Endothelial cell of umbilical vein (primary cell): ENCODE results near the gene TCHP. TPM values are rescaled to one million over a fixed set of nuclear protein-coding genes. Genes with fewer than 3 reads are reported as not detected.

ENCODE experiments used
- BruUV-seq: library from RNA; stranded (reverse); fragments of 400-500 nt; replicated peaks from 2 replicates; lab custom pipeline; 2021; lab: Mats Ljungman, UMichigan
- CTCF ChIA-PET: fragments of 300-600, 350-600 bp; sonication (Branson Sonifier 250); formaldehyde crosslinking; loops from one replicate; lab custom pipeline; 2021; ENCODE audit warnings: antibody characterized with exemption, inconsistent platforms; lab: Charles Lee
- POLR2A ChIA-PET: fragments of 300-600, 350-600 bp; sonication (Branson Sonifier 250); formaldehyde crosslinking; loops from one replicate; lab custom pipeline; 2021; ENCODE audit warnings: antibody characterized with exemption, inconsistent platforms; lab: Charles Lee
- DNase-seq: peaks from one replicate; pipeline ENCODE4 v3.0.0-alpha.2; 2011; ENCODE audit warnings: low read depth, low spot score
- FAIRE-seq: peaks from 2 replicates; lab custom pipeline; 2011; peaks lifted over from hg19 to GRCh38; lab: Jason Lieb, UNC
- H2AFZ ChIP-seq: 2 replicates; pipeline ENCODE4 v1.6.0; 2012; ENCODE audit warnings: low read depth, low read length, control low read depth, inconsistent platforms
- H3K27ac ChIP-seq: 2 replicates; pipeline ENCODE4 v1.5.1; 2011; ENCODE audit warnings: low read depth, mild to moderate bottlenecking, control low read depth, low read length, moderate library complexity; ENCODE audit not compliant: insufficient read depth
- H3K27me3 ChIP-seq, 2 experiments: 2 replicates each; pipeline versions ENCODE4 v1.6.0 to v1.6.1; 2011; ENCODE audit warnings: low read length in 2 of 2, mixed read lengths in 1 of 2; ENCODE audit not compliant: control insufficient read depth in 2 of 2, insufficient read depth in 2 of 2
- H3K36me3 ChIP-seq, 2 experiments: 2 replicates in 1 of 2; 3 replicates in 1 of 2; pipeline ENCODE4 v1.5.1; 2011; ENCODE audit warnings: low read length in 2 of 2, mild to moderate bottlenecking in 1 of 2, moderate library complexity in 1 of 2; ENCODE audit not compliant: control insufficient read depth in 2 of 2, insufficient read depth in 2 of 2; ENCODE audit errors: extremely low read depth in 1 of 2
- H3K4me1 ChIP-seq: 3 replicates; pipeline ENCODE4 v1.5.1; 2011; ENCODE audit warnings: mild to moderate bottlenecking, low read length; ENCODE audit not compliant: control insufficient read depth, insufficient read depth; ENCODE audit errors: extremely low read depth
- H3K4me2 ChIP-seq: 2 replicates; pipeline ENCODE4 v1.6.1; 2011; ENCODE audit warnings: low read length, control low read depth, mixed read lengths; ENCODE audit not compliant: insufficient read depth
- H3K4me3 ChIP-seq, 3 experiments: fragments of 200-600 bp in 1 of 3; sonication (generic), shearing (Covaris generic) in 1 of 3; replicated peaks in 1 of 3; 2 replicates each; pipeline ENCODE4 v1.5.1; 2011 to 2016; ENCODE audit warnings: control low read depth in 3 of 3, low read length in 3 of 3, mild to moderate bottlenecking in 2 of 3, inconsistent platforms in 1 of 3, low read depth in 1 of 3, moderate library complexity in 1 of 3; ENCODE audit not compliant: insufficient read depth in 1 of 3
- H3K79me2 ChIP-seq: 2 replicates; pipeline ENCODE4 v1.6.0; 2012; ENCODE audit warnings: low read length, inconsistent platforms; ENCODE audit not compliant: control insufficient read depth, insufficient read depth
- H3K9ac ChIP-seq: replicated peaks from 2 replicates; pipeline ENCODE3; 2011; ENCODE audit warnings: low read length, control low read depth; ENCODE audit not compliant: insufficient read depth; ENCODE audit errors: extremely low read depth
- H3K9me1 ChIP-seq: replicated peaks from 3 replicates; pipeline ENCODE4 v1.6.0; 2011; ENCODE audit warnings: mild to moderate bottlenecking, low read length; ENCODE audit not compliant: control insufficient read depth, insufficient read depth; ENCODE audit errors: extremely low read depth
- H3K9me3 ChIP-seq: replicated peaks from 2 replicates; pipeline ENCODE4 v1.5.1; 2012; ENCODE audit warnings: low read length, inconsistent platforms; ENCODE audit not compliant: control insufficient read depth, insufficient read depth
- H4K20me1 ChIP-seq: replicated peaks from 2 replicates; pipeline ENCODE3; 2011; ENCODE audit warnings: mild to moderate bottlenecking, low read length; ENCODE audit not compliant: control insufficient read depth, insufficient read depth; ENCODE audit errors: extremely low read depth
- CTCF ChIP-seq, 2 donors: IDR thresholded peaks; 1 replicate in 1 of 2; 2 replicates in 1 of 2; pipeline ENCODE4 v1.5.1; 2011; ENCODE audit warnings: low read length in 2 of 2, mild to moderate bottlenecking in 2 of 2, moderate library complexity in 2 of 2, control low read depth in 1 of 2, inconsistent platforms in 1 of 2, low read depth in 1 of 2; ENCODE audit not compliant: insufficient read depth in 1 of 2; ENCODE audit errors: extremely low read depth in 1 of 2
- EZH2 ChIP-seq: IDR thresholded peaks from 2 replicates; pipeline ENCODE4 v1.6.1; 2012; ENCODE audit warnings: borderline replicate concordance, low read depth, mild to moderate bottlenecking, moderate library complexity, low read length, inconsistent platforms; ENCODE audit not compliant: severe bottlenecking
- FOS ChIP-seq: IDR thresholded peaks from 2 replicates; pipeline ENCODE4 v1.6.1; 2011; ENCODE audit warnings: mild to moderate bottlenecking, low read length, moderate library complexity, borderline replicate concordance; ENCODE audit not compliant: insufficient read depth
- GATA2 ChIP-seq: IDR thresholded peaks from 2 replicates; pipeline ENCODE4 v1.7.0; 2011; ENCODE audit warnings: low read depth, mild to moderate bottlenecking, moderate library complexity, mixed read lengths, low read length; ENCODE audit not compliant: insufficient read length, insufficient read depth
- JUN ChIP-seq: IDR thresholded peaks from 2 replicates; pipeline ENCODE4 v1.6.1; 2011; ENCODE audit warnings: borderline replicate concordance, low read depth; ENCODE audit not compliant: insufficient read length, insufficient read depth
- MAX ChIP-seq: IDR thresholded peaks from 2 replicates; pipeline ENCODE4 v1.6.1; 2011; ENCODE audit not compliant: insufficient read depth, insufficient read length
- MYC ChIP-seq: IDR thresholded peaks from one replicate; pipeline ENCODE4 v1.6.1; 2011; ENCODE audit warnings: mild to moderate bottlenecking, low read depth, low read length
- POLR2A ChIP-seq: IDR thresholded peaks from 2 replicates; pipeline ENCODE4 v1.6.1; 2012; ENCODE audit warnings: low read depth, mild to moderate bottlenecking, control low read depth, low read length
- POLR2AphosphoS5 ChIP-seq: IDR thresholded peaks from 2 replicates; pipeline ENCODE4 v1.6.1; 2012; ENCODE audit warnings: low read depth, mild to moderate bottlenecking, control low read depth, low read length, moderate library complexity; ENCODE audit not compliant: insufficient read depth
- dilution Hi-C: fragments of 300-500 bp; cut with MboI; formaldehyde crosslinking; loops from one replicate; pipeline ENCODE4 v1.15.0; 2019; ENCODE audit warnings: low sequenced_read_pairs; ENCODE audit not compliant: extremely low pct_ligation_motif_present
- intact Hi-C: fragments of 100-400 bp; cut with micrococcal nuclease; formaldehyde crosslinking; loops from one replicate; pipeline ENCODE4 v1.10.0; 2022
- polyA plus RNA-seq, 4 experiments: library from polyadenylated mRNA; depleted of rRNA in 3 of 4; stranded (reverse) in 3 of 4; unstranded in 1 of 4; fragments of >200 nt; gene quantifications; 2 replicates each; pipeline versions ENCODE4 v1.2.1 to v1.2.3, GENCODE V29; 2011 to 2012; ENCODE audit warnings: missing spikeins in 1 of 4
- total RNA-seq: library from RNA; stranded (reverse); gene quantifications from 2 replicates; pipeline ENCODE4 v1.2.3, GENCODE V29; 2021

Gene TCHP
- total and polyA plus RNA-seq, 2 donors (not counting 3 experiments of a cell fraction or from before 2014, with no cell fraction given): 12.9 to 24.3 TPM

GRCh38 chr12:109892165-109892715 is 7.8 kb upstream of the TCHP start:
- ChIA-PET POLR2A (no interaction called here), CTCF (interaction anchor here (1.5 kb wide), 1 partner anchor 11 kb away, joined by 3 read pairs; no protein-coding TSS in a partner anchor)
- H3K9me3 ChIP-seq: no peaks in the 10 kb centered on the region
- FAIRE-seq: no peak
- no peaks in the 10 kb centered on the region for H4K20me1 ChIP-seq
- H3K36me3 ChIP-seq: no peaks in the 10 kb centered on the region
- no peak for TF ChIP-seq GATA2
- TF ChIP-seq CTCF (IDR thresholded peaks at IDR 0.05; ENCODE audit: extremely low read depth in 1 of 2, insufficient read depth in 1 of 2, low read depth in 1 of 2, low read length in 2 of 2): no peak
- no peak for TF ChIP-seq POLR2AphosphoS5
- TF ChIP-seq MAX: no peak
- TF ChIP-seq MYC: no peak
- TF ChIP-seq POLR2A: no peak
- TF ChIP-seq FOS: no peak
- no peak for TF ChIP-seq JUN
- TF ChIP-seq EZH2: no peak
- H3K79me2 ChIP-seq: no peaks in the 10 kb centered on the region
- H3K27ac ChIP-seq: no peak overlapping the region
- H3K4me3 ChIP-seq: no peak overlapping the region
- no peaks in the 10 kb centered on the region for H3K27me3 ChIP-seq
- no peak overlapping the region for H2AFZ ChIP-seq
- H3K9me1 ChIP-seq: no peaks in the 10 kb centered on the region
- dilution Hi-C loops (no loop called here), intact Hi-C loops (no loop called here)
- no peak overlapping the region for H3K4me2 ChIP-seq
- BruUV-seq: no TSS peak
- no peak for DNase-seq
- H3K9ac ChIP-seq: no peak overlapping the region
- H3K4me1 ChIP-seq: peaks cover 23% of the 10 kb centered on the region
